KBM-7 (cell line): ENCODE results near the gene CEP295NL.
"Not testable (repeated sequence)": the region's sequence is repeated elsewhere in the genome, so short reads cannot be mapped to it uniquely, and the experiment has no call there.

Experiments
- DNase-seq: peaks from one replicate; pipeline ENCODE4 v3.0.0-alpha.2; 2015
- in situ Hi-C: fragments of 300-500 bp; cut with MboI; formaldehyde crosslinking; loops from 2 replicates; pipeline ENCODE4 v1.14.3; 2020; ENCODE audit warnings: low sequenced_read_pairs, low pct_unique_long_range_greater_than_20kb, mixed read lengths

Gene CEP295NL

DNA sequence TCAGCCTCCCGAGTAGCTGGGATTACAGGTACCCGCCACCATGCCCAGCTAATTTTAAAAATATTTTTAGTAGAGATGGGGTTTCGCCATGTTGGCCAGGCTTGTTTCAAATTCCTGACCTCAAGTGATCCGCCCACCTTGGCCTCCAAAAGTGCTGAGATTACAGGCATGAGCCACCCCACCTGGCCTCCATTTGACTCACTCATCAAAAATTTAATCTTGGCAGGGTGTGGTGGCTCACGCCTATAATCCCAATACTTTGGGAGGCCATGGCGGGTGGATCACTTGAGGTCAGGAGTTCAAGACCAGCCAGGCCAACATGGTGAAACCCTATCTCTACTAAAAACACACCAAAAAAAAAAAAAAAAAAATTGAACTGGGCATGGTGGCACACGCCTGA lies 8.5 kb upstream of the CEP295NL start:
- DNase-seq, in situ Hi-C loops: not testable (repeated sequence)

DNA sequence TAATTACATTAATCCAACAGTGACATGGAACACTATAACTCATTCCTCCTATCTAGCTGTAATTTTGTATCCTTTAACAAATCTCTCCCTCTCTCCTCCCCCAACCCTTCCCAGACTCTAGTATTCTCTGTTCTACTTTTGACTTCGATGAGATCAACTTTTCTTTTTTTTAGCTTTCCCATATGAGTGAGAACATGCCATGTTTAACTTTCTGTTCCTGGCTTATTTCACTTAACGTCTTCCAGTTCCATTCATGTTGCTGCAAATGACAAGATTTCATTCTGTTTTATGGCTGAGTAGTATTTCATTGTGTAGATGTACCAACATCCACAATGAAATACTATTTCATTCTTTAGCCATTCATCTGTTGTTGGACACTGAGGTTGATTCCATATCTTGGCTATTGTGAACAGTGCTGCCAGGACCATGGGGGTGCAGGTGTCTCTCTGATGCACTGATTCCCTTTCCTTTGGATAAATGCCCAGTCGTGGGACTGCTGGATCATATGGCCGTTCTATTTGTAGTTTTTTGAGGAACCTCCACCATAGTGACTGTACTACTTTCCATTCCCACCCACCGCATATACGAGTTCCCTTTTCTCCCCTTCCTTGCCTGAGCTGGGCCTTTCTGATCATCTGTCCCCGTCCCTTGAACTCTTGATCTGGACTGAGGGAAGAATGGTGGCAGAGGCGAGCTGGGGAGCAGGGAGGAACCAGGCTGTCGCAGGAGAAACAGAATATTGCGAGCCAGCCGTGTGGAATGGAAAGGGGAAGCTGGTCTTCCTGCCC lies 7.7 kb upstream of the CEP295NL start:
- in situ Hi-C loops: no loop called here
- DNase-seq: peak; percentile 89

DNA sequence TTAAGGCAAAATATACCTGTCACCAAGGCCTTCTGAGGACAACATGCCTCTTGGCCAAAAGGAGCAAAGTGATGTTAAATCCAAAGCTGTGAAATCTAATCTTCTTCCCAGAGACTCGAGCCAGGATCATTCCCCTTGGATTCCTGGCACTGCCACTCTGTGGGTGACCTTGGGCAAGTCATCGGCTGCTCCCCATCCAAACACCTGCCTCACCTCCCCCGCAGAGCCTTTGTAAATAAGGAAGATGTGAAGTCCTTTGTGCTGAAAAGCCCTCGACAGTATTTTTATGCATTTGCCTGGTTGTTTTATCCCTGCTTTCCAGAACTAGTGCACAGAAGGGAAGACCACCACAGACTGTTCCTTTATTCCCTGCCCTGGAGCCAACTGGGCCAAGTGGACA lies 5.4 kb upstream of the CEP295NL start:
- no peak for DNase-seq
- in situ Hi-C loops: no loop called here

DNA sequence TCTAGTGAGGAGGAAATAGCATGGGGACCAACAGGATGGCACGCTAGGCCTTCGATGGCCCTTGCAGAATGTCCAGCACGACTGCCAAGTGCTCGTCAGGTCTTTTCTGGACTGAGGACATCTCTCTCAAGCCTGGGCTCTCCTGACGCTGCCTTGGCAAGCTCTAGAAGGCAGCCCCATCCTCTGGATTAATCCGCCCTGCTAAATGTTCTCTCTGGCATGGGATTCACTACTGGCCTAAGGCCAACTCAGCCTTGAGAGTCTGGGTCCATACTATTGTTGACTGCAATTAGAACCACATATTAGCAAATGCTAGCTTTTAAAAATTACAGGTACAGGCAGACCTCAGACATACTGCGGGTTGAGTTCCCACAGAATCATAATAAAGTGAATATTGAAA lies 2.5 kb upstream of the CEP295NL start:
- in situ Hi-C loops: no loop called here
- DNase-seq: no peak

DNA sequence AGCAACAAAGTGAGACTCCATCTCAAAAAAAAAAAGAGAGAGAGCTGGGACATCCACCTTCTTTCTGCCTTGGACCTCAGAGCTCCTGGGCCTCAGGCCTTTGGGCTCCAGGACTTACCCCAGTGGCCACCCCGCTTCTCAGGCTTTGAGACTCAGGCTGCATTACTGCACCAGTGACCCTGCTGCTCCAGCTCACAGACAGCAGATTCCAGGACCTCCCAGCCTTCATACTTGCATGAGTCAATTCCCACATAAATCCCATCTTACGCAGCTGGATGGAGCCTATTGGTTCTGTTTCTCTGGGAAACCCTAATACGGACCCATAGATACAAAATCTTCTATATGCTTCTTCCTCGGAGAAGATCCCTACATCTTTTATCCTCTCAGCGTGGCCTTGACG lies 2.1 kb upstream of the CEP295NL start:
- no peak for DNase-seq
- in situ Hi-C loops: no loop called here

DNA sequence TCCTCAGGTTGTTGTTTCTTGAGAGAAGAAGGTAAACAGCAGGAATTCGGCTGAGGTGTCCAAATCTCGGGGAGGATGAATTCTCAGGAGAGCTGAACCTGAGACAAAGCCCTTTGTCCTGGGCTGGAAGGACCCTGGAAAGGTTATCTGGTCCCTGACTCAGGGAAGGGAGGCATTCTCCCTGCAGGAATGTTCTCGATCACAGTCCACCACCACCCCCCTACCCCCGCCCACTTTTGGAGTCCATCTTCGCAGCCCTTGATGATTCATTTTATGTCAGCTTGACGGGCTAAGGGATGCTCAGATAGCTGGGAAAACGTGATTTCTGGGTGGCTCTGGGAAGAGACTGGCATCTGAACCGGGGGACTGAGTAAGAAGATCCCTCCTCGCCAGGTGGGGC lies 1.4 kb upstream of the CEP295NL start:
- DNase-seq: no peak
- in situ Hi-C loops: no loop called here

DNA sequence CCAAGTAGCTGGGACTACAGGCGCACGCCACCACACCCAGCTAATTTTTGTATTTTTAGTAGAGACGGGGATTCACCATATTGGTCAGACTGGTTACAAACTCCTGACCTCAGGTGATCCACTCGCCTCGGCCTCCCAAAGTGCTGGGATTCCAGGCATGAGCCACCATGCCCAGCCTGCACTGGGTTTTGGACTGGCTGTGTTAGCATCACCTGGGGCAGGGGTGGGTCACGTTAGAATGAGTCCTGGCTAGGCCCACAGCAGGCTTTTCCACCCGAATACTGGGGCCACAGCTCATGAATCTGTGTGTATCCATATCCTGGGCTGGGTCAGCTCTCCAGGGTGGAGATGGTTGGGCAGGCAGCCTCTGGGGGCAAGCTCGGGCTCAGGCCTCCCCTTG lies 770 bp downstream of the CEP295NL start:
- in situ Hi-C loops, DNase-seq: not testable (repeated sequence)

DNA sequence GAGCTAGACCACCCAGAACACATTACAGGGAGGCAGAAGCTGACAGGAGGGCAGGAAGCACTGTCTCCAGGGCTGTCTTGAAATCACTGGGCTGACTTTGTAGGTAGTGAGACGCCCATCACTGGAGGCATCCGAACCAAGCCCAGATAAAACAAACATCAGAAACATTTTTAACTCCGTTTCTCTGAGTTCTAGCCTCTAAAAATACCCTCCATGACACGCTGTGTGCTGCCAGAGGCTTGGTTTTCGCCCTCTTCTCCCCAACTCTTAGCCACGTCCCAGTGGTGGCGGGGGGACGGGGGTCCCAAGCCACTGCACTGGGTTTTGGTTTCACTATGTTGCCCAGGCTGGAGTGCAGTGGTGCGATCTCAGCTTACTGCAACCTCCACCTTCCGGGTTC lies 1.2 kb downstream of the CEP295NL start:
- in situ Hi-C loops: no loop called here
- no peak for DNase-seq

DNA sequence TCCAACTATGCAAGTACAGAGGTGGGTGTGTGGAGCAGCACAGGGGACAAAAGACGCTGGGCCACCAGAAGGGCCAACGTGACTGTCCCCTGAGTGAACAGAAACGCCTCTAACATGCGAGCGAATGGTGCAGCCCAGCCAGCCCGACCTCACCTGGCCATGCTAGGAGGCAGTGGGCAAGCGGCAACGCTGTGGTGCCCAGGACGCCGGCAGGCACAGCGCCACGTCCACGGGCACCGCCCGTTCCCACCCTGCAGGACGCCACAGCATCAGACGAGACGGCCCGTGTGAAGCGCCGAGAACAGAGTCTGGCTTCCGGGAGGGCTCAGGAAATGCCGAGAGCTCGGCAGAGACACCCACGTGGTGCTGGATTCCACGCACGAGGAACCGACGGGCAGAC lies 2.2 kb downstream of the CEP295NL start:
- no peak for DNase-seq
- in situ Hi-C loops: no loop called here

DNA sequence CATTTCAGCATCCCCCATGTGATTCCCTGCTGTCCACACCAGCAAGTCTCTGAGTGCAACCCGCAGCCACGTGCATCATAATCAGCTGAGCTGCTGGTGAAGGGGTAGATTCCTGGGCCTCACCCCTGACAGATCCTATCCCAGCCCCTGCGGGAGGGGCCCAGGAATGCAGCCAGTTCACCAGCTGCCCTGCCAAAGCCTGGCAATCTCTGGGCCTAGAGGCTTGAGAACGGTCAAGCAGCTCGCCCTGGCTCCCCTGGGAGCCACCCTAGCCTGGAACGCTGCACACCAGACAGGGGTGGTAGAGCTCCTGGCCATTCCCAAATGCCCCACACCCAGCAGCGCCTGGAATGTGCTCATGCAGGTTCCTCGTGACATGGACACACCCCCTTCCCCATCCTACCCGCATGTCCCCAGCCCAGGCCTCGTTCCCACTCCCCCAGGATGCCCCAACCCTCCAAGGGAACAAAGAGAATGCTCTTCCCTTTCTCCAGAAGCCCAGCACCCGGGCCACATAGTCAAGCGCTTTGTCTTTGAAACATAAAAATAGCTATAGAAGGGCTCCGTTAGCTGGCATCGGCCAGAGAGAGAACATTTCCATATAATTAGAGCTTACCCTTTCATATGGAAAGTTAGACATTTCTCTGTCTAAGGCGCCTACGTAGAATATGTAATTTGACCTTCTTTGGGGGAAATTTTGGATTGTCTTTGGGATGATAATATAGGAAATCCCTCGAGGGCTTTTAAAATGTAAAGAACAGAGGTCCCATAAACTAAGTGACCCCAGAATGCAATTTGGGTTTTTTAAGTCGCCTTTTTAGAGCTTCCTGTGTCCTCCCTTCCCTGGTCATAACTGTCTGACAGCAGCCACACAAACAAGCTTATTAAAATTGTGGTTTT lies 3.4 kb downstream of the CEP295NL start:
- no peak for DNase-seq
- in situ Hi-C loops: no loop called here

DNA sequence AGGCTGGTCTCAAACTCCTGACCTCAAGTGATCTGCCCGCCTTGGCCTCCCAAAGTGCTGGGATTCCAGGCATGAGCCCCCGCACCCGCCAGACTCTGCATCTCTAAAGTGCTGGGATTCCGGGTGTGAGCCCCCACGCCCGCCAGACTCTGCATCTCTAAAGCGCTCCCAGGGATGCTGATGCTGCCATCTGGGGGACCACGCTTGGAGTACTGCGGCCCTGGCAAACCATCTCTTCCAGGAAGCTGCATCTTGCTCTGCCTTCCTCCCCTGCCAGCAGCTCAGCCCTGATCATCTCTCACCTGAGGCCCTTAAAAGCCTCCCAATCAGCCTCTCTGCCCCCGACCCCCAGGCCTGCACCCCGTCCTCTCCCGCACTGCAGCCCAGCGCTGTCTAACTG lies 4.1 kb downstream of the CEP295NL start:
- in situ Hi-C loops: no loop called here

DNA sequence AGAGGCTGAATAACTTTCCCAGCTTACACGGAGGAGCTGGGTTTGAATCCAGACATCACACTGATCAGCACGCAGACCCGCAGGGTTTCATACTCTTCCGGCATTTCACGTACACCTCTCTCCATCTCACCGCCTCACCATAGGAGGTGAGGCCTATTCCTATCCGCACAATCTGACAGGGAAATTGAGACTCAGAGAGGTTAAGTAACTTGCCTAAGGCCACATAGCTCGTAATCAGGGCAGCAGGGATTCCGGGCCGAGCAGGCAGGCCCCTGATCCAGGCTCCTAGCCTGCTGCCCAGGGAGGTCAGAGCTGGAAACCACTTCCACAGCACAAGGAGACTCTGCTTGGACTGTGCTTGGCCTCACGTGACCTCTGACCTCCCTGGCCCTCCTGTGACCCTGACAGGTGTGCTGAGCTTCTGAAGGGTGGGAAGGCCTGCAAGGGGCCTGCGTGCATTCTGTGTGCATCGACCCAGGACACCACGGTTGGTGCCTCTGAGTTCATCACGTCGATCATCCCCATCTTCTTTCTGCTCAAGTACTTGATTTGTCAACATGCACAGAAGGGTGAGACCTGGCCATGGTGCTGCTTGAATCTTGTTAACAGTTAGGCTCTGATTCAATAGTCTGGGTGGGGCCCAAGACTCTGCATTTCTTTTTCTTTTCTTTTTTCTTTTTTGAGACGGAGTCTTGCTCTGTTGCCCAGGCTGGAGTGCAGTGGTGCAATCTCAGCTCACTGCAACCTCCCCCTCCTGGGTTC lies 4.7 kb downstream of the CEP295NL start:
- in situ Hi-C loops: no loop called here

More for the DNA sequence above, 4.1 kb downstream of the CEP295NL start:
- DNase-seq: no peak

DNA sequence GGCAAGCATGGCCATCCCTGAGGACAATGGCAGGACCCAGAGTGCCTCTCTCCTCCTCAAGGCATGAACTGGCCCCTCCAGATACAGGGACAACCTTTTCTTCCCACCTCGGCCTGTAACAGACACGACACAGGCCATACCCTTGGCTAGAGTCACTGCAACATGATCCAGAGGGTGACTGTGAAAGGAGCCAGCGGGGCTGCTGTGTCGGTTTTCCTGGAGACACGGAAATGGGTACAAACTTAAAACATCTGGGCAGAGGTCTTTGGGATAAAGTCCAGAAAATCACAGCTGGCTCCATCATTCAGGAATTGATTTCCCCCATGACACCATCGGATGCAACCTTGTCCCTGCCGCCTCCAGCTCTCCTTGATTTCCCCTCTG lies 5.3 kb downstream of the CEP295NL start:
- in situ Hi-C loops: no loop called here
- DNase-seq: no peak

More for the DNA sequence above, 4.7 kb downstream of the CEP295NL start:
- DNase-seq: no peak

DNA sequence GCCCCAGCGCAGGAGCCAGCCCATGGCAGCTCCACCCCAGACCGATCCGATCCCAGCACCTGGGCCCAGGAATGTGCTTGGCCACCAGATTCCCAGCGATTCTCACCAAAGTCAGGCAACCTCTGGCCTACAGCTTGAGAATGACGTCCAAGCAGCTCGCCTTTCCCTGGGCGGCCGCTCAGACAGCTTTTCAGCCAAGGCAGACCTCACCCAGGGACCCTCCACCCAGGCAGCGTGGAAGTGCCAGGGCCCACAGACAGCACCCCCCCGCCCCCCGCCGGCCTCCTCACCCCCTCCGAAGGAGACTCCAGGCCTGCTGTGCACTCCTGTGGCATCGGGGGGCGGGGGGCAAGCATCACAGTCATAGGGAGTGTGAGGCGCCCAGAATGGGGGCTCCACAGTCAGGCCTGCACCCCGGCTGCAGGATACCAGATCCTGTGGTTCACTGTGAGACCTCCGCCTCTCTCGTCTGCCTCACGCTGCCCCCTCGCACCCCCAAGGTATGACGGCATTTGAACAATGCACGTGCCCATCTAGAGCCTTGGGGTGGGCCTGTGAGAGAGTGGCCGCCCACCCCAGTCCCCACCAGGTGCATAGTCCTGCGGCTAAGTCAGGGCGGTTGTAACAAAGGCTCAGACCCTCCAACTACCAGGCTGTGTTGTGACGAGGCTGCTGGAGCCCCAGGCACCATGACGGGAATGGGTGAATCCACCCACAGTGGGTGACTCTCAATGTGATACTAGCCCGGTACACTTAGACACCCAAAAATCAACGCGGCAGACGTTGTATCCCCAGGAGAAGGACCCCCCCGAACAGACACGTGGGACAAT lies 6.0 kb downstream of the CEP295NL start:
- no peak for DNase-seq
- in situ Hi-C loops: no loop called here

DNA sequence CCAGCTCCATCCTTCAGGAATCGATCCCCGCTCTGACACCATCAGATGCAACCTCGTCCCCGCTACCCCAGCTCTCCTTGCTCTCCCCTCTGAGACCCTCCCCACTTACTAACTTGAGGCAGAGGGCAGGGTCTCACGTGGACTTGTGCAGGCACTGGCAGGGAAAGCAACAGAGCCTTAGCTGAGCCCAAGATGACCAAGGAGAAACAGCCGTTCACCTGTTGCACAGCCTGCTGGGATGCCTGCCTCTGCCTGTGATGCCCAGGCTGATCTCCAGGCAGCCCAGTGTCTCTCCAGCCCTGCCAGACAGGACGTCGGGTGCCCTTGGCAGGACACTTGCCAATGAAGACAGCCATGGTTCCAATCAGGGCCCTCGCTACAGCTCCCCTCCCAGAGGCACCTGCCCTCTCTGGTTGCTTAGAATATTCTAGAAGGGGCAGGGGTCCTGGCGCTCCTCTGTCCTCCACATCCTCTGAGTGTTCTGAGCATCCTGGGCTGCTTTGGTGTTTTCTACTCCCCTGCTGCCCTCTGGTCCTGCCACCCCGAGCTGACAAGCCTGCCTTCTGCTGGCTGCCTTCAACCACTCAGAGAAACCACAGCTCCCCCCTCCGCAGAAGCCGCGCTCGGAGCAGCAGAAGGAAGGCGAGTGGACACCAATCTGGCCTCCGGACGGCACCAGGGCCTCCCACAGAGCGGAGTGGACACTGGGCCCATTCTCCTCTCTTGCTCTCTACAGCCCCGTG lies 6.7 kb downstream of the CEP295NL start:
- in situ Hi-C loops: no loop called here
- no peak for DNase-seq

DNA sequence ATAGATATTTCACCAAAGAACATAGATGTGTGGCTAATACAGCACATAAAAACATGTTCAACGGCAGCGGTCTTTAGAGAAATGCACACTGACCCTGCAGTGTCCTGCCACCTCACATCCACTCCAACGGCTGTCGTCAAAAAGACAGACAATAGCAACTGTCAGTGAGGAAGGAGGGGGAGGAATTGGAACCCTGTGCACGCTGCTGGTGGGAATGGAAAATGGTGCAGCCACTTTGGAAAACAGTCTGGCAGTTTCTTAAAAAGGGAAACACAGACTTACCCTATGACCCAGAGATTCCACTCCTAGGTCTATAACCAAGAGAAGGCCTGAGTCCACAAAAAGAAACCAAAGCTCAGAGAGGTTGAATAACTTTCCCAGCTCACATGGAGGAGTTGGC lies 7.7 kb downstream of the CEP295NL start:
- in situ Hi-C loops: no loop called here

DNA sequence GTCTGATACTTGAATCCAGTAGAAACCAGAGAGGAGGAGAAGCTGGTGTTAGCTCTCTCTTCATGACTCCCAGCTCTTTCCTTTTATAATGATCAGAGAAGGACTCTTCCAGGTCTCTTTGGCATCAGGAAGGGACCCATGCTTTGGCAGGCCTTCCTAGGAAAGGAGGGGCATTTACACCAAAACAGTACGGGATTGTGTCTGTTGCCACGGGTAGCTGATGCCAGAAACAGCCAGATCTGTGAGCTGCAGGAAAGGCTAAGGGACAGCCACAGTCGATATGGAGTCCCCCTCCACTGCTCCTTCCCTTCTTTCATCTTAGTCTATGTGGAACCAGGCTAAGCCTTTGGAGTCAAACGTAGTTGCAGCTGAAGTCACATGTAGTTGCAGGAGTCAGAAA lies 9.3 kb downstream of the CEP295NL start:
- no peak for DNase-seq
- in situ Hi-C loops: no loop called here

More for the DNA sequence above, 7.7 kb downstream of the CEP295NL start:
- no peak for DNase-seq

DNA sequence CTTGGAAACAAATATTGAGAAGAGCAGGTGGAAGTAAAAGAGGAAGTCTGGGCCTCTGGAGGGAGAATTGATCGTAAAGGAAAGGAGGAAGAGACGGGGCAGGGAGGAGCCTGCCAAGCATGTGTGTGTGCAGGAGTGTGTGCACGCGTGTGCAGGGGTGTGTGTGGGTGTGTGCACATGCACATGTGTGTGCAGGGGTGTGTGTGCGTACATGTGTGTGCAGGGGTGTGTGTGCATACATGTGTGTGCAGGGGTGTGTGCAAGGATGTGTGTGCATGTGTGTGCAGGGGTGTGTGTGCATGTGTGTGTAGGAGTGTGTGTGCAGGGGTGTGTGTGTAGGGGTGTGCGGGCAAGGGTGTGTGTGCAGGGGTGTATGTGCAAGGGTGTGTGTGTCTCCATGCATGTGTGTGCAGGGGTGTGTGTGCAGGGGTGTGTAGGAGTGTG lies 10.0 kb downstream of the CEP295NL start:
- in situ Hi-C loops: no loop called here
- DNase-seq: peak; percentile 70
